H1 (cell line): ENCODE results near the gene MYOCD. TPM values are rescaled to one million over a fixed set of nuclear protein-coding genes. Genes with fewer than 3 reads are reported as not detected.

Source experiments
- CTCF ChIP-seq, 3 experiments: IDR thresholded peaks; 1 replicate in 2 of 3; 2 replicates in 1 of 3; pipeline versions ENCODE4 v1.5.1 to v1.6.1; 2011; ENCODE audit warnings: low read length in 3 of 3, mild to moderate bottlenecking in 3 of 3, inconsistent platforms in 2 of 3, low read depth in 1 of 3, moderate library complexity in 1 of 3; ENCODE audit not compliant: insufficient read depth in 1 of 3; ENCODE audit errors: control extremely low read depth in 1 of 3
- SP1 ChIP-seq: IDR thresholded peaks from 2 replicates; pipeline ENCODE4 v1.6.1; 2011; ENCODE audit warnings: low read depth, low read length
- polyA plus RNA-seq, 7 experiments: library from polyadenylated mRNA; depleted of rRNA in 3 of 7; stranded (reverse) in 5 of 7; unstranded in 2 of 7; fragments of >200 nt in 5 of 7; fragments of 200-250 nt in 2 of 7; gene quantifications; 1 replicate in 5 of 7; 2 replicates in 1 of 7; 4 replicates in 1 of 7; pipeline versions ENCODE4 v1.2.1 to v1.2.3, GENCODE V29; 2011 to 2013; ENCODE audit warnings: missing spikeins in 2 of 7, mixed read lengths in 2 of 7
- total RNA-seq: library from RNA; stranded (reverse); fragmentation: NEBNext Ultra II Directional; extraction: Animal tissue kit (Norgen Biotek cat#: 25700); gene quantifications from 2 replicates; pipeline ENCODE4 v1.2.1, GENCODE V29; 2021

MYOCD gene
- total and polyA plus RNA-seq, 2 of the 8 experiments (the other 6 are each of a cell fraction or from before 2014, with no cell fraction given) = 0.30 to 4.9 TPM

- no peak for TF ChIP-seq CTCF (IDR thresholded peaks at IDR 0.05; ENCODE audit: control extremely low read depth in 1 of 3, insufficient read depth in 1 of 3, low read depth in 1 of 3, low read length in 3 of 3)
- TF ChIP-seq SP1 = no peak
Observed at GRCh38 chr17:12738624-12739023, 72.9 kb downstream of the MYOCD start (continued).
